ENCODE results near the gene PHF21A.

The PHF21A gene

DNA sequence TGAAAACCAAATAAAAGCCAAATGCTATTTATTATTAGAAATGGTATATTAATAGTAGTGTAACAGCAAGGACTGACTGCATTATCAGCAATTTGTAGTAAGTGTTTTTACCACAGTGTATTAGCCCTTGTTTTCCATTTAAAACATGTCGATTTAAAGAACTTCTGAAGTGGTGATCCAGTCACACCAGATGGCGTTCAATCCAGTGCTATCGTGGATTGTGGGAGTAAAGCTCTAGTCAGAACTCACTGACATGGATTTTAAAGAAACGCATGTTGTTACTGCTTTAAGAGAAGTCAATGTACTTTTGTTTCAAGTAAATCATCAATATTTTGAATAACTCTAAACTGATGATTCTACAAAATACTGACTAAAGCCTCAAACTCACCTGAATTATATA is 147.7 kb downstream of the PHF21A start:
- no peaks in the 10 kb centered on the region for H3K27me3 ChIP-seq (ENCODE audit: control insufficient read depth in 1 of 2, insufficient read depth in 1 of 2, low read length in 2 of 2)
- H3K4me1 ChIP-seq (ENCODE audit: control insufficient read depth, insufficient read depth, low read depth, low read length), result no peaks in the 10 kb centered on the region
- H3K9ac ChIP-seq (ENCODE audit: low read length), result no peak overlapping the region
- no peak overlapping the region for H3K18ac ChIP-seq (ENCODE audit: low read depth in 1 of 2, low read length in 2 of 2)
- no peak overlapping the region for H2BK15ac ChIP-seq (ENCODE audit: low read depth, poor library complexity, severe bottlenecking)
- H3K4me2 ChIP-seq (ENCODE audit: low read length, poor library complexity, severe bottlenecking), result no peak overlapping the region
- H3K4me3 ChIP-seq (ENCODE audit: insufficient read depth in 1 of 2, low read depth in 1 of 2, low read length in 2 of 2), result no peak overlapping the region
- H2AK5ac ChIP-seq (ENCODE audit: low read length, severe bottlenecking), result no peak overlapping the region
- no peak for DNase-seq
- H2BK12ac ChIP-seq (ENCODE audit: low read length in 2 of 2), result no peak overlapping the region
- H2BK5ac ChIP-seq (ENCODE audit: low read depth, low read length, poor library complexity, severe bottlenecking), result no peak overlapping the region
- no peak overlapping the region for H2BK120ac ChIP-seq (ENCODE audit: low read depth, low read length)
- no peak overlapping the region for H3K4ac ChIP-seq (ENCODE audit: low read depth in 1 of 2, low read length in 2 of 2)
- no peak overlapping the region for H4K91ac ChIP-seq (ENCODE audit: low read length)
- peaks cover 12 to 78% of the 10 kb centered on the region in 2 experiments for H3K36me3 ChIP-seq (ENCODE audit: control insufficient read depth in 1 of 2, insufficient read depth in 2 of 2, low read depth in 1 of 2, low read length in 2 of 2)
- no peak overlapping the region for H2AFZ ChIP-seq (ENCODE audit: low read depth, low read length)
- H3K23ac ChIP-seq (ENCODE audit: low read length in 2 of 2), result no peak overlapping the region
- peaks cover 11% of the 10 kb centered on the region for H3K79me1 ChIP-seq (replicated peaks; ENCODE audit: low read length, poor library complexity, severe bottlenecking)
- no peak overlapping the region for H3K14ac ChIP-seq (ENCODE audit: low read length in 2 of 2)
- H3K27ac ChIP-seq (ENCODE audit: low read length, poor library complexity, severe bottlenecking), result no peak overlapping the region
- WGBS, result 97% methylated on average over 3 of the region's 4 CpGs
- no peaks in the 10 kb centered on the region for H3K9me3 ChIP-seq (ENCODE audit: control insufficient read depth, low read length)
- H4K8ac ChIP-seq (ENCODE audit: low read length), result no peak overlapping the region

DNA sequence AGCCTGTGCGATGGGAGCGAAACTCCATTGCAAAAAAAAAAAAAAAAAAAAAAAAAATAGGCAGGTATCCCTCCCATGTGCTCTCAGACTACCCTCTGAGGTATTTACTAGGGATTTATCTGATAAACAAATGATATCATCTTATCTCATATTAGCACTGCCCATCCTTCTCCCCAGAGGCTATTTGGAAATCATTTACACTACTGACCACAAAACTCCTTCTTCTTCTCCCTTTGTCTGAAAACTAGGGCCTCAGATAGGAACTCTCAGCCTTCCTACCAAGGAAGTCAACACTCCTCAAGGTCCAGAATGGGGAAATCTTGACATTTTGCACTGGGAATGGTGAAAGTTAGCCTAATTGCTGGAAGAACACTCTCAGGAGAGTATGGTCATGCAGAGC is 152.4 kb downstream of the PHF21A start:
- no CpG with 5 or more reads among the region's 2 CpGs for WGBS
- Histone ChIP-seq H3K27me3 (ENCODE audit: control insufficient read depth in 1 of 2, insufficient read depth in 1 of 2, low read length in 2 of 2) (no peaks in the 10 kb centered on the region), H2AFZ (ENCODE audit: low read depth, low read length) (no peak overlapping the region), H4K8ac (ENCODE audit: low read length) (no peak overlapping the region), H3K23ac (ENCODE audit: low read length in 2 of 2) (no peak overlapping the region), H3K36me3 (ENCODE audit: control insufficient read depth in 1 of 2, insufficient read depth in 2 of 2, low read depth in 1 of 2, low read length in 2 of 2) (peaks cover 30 to 83% of the 10 kb centered on the region in 2 experiments), H2BK12ac (ENCODE audit: low read length in 2 of 2) (no peak overlapping the region), H3K4me2 (ENCODE audit: low read length, poor library complexity, severe bottlenecking) (no peak overlapping the region), H2BK5ac (ENCODE audit: low read depth, low read length, poor library complexity, severe bottlenecking) (no peak overlapping the region), H4K91ac (ENCODE audit: low read length) (no peak overlapping the region), H3K79me1 (replicated peaks; ENCODE audit: low read length, poor library complexity, severe bottlenecking) (peaks cover 8% of the 10 kb centered on the region), H3K9ac (ENCODE audit: low read length) (no peak overlapping the region), H2AK5ac (ENCODE audit: low read length, severe bottlenecking) (no peak overlapping the region), H2BK120ac (ENCODE audit: low read depth, low read length) (no peak overlapping the region), H2BK15ac (ENCODE audit: low read depth, poor library complexity, severe bottlenecking) (no peak overlapping the region), H3K27ac (ENCODE audit: low read length, poor library complexity, severe bottlenecking) (no peak overlapping the region), H3K4me1 (ENCODE audit: control insufficient read depth, insufficient read depth, low read depth, low read length) (no peaks in the 10 kb centered on the region), H3K4ac (ENCODE audit: low read depth in 1 of 2, low read length in 2 of 2) (no peak overlapping the region), H3K18ac (ENCODE audit: low read depth in 1 of 2, low read length in 2 of 2) (no peak overlapping the region), H3K14ac (ENCODE audit: low read length in 2 of 2) (no peak overlapping the region), H3K9me3 (ENCODE audit: control insufficient read depth, low read length) (no peaks in the 10 kb centered on the region), H3K4me3 (ENCODE audit: insufficient read depth in 1 of 2, low read depth in 1 of 2, low read length in 2 of 2) (no peak overlapping the region)
- DNase-seq, result peak; percentile 10

DNA sequence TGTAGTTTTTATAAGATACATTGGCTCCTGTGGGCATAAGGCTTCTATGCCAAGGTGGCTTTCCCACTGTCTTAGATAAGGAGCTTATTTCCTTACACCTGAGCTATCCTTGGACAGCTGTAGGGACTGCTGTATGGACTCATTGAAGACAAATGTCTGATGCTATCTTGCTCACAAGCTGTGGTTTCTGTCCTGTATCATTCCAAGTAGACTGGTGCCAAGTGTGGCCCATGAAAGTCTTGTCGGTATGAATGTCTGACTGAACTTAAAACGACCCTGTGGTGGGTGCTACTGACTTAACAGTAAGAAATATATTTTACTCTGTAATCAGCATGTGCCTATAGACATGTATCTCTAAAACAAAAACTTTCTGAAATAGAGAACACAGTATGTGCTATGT is 153.7 kb downstream of the PHF21A start:
- H3K4me2 ChIP-seq (ENCODE audit: low read length, poor library complexity, severe bottlenecking), result no peak overlapping the region
- no peak overlapping the region for H3K4me3 ChIP-seq (ENCODE audit: insufficient read depth in 1 of 2, low read depth in 1 of 2, low read length in 2 of 2)
- H3K9ac ChIP-seq (ENCODE audit: low read length), result no peak overlapping the region
- H2BK120ac ChIP-seq (ENCODE audit: low read depth, low read length), result no peak overlapping the region
- no peak overlapping the region for H3K4ac ChIP-seq (ENCODE audit: low read depth in 1 of 2, low read length in 2 of 2)
- H2BK12ac ChIP-seq (ENCODE audit: low read length in 2 of 2), result no peak overlapping the region
- H3K18ac ChIP-seq (ENCODE audit: low read depth in 1 of 2, low read length in 2 of 2), result no peak overlapping the region
- H3K9me3 ChIP-seq (ENCODE audit: control insufficient read depth, low read length), result no peaks in the 10 kb centered on the region
- H2BK15ac ChIP-seq (ENCODE audit: low read depth, poor library complexity, severe bottlenecking), result no peak overlapping the region
- no peak overlapping the region for H2BK5ac ChIP-seq (ENCODE audit: low read depth, low read length, poor library complexity, severe bottlenecking)
- no peak overlapping the region for H3K14ac ChIP-seq (ENCODE audit: low read length in 2 of 2)
- H3K4me1 ChIP-seq (ENCODE audit: control insufficient read depth, insufficient read depth, low read depth, low read length), result no peaks in the 10 kb centered on the region
- H3K27me3 ChIP-seq (ENCODE audit: control insufficient read depth in 1 of 2, insufficient read depth in 1 of 2, low read length in 2 of 2), result no peaks in the 10 kb centered on the region
- H4K8ac ChIP-seq (ENCODE audit: low read length), result no peak overlapping the region
- H4K91ac ChIP-seq (ENCODE audit: low read length), result no peak overlapping the region
- no peak overlapping the region for H3K27ac ChIP-seq (ENCODE audit: low read length, poor library complexity, severe bottlenecking)
- peaks cover 30 to 78% of the 10 kb centered on the region in 2 experiments for H3K36me3 ChIP-seq (ENCODE audit: control insufficient read depth in 1 of 2, insufficient read depth in 2 of 2, low read depth in 1 of 2, low read length in 2 of 2)
- H2AFZ ChIP-seq (ENCODE audit: low read depth, low read length), result no peak overlapping the region
- no peak for DNase-seq
- H2AK5ac ChIP-seq (ENCODE audit: low read length, severe bottlenecking), result no peak overlapping the region
- peaks cover 8% of the 10 kb centered on the region for H3K79me1 ChIP-seq (replicated peaks; ENCODE audit: low read length, poor library complexity, severe bottlenecking)
- WGBS, result 100% methylated on average over 1 of the region's 2 CpGs
- H3K23ac ChIP-seq (ENCODE audit: low read length in 2 of 2), result no peak overlapping the region

DNA sequence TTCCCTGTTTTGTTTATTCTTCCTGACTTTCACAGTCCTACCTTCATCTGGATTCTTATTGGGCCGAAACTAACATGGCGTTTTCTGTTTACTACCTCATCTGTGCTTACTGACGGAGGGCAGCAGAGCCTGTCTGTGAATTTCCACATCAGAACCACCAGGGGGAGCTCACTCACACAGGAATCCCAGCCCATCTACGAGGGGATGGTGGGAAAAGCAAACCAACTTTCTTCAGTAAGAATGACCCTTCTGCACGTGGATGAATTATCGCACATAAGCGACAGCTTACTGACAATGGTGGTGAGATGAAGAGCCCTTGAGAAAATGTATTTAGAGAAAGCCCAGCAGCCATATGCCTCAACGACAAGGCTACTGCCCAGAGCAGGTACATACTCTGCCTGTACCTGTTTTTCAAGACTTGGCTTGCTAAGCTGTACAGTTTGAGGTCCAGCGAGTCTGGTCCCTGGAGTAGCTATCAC is 156.3 kb downstream of the PHF21A start:
- no peak overlapping the region for H3K4me2 ChIP-seq (ENCODE audit: low read length, poor library complexity, severe bottlenecking)
- no peak overlapping the region for H2BK15ac ChIP-seq (ENCODE audit: low read depth, poor library complexity, severe bottlenecking)
- H3K27me3 ChIP-seq (ENCODE audit: control insufficient read depth in 1 of 2, insufficient read depth in 1 of 2, low read length in 2 of 2), result no peaks in the 10 kb centered on the region
- H3K18ac ChIP-seq (ENCODE audit: low read depth in 1 of 2, low read length in 2 of 2), result no peak overlapping the region
- DNase-seq, result peak; percentile 81
- H3K9ac ChIP-seq (ENCODE audit: low read length), result peak overlapping the region; percentile 74
- H3K36me3 ChIP-seq (ENCODE audit: control insufficient read depth in 1 of 2, insufficient read depth in 2 of 2, low read depth in 1 of 2, low read length in 2 of 2), result peaks cover 30 to 74% of the 10 kb centered on the region in 2 experiments
- H3K23ac ChIP-seq (ENCODE audit: low read length in 2 of 2), result no peak overlapping the region
- no peak overlapping the region for H3K27ac ChIP-seq (ENCODE audit: low read length, poor library complexity, severe bottlenecking)
- H3K4me3 ChIP-seq (ENCODE audit: insufficient read depth in 1 of 2, low read depth in 1 of 2, low read length in 2 of 2), result no peak overlapping the region
- H2BK12ac ChIP-seq (ENCODE audit: low read length in 2 of 2), result no peak overlapping the region
- WGBS, result 39% methylated on average over 9 of the region's 9 CpGs
- H4K91ac ChIP-seq (ENCODE audit: low read length), result no peak overlapping the region
- peaks cover 3% of the 10 kb centered on the region for H3K79me1 ChIP-seq (replicated peaks; ENCODE audit: low read length, poor library complexity, severe bottlenecking)
- H2BK5ac ChIP-seq (ENCODE audit: low read depth, low read length, poor library complexity, severe bottlenecking), result no peak overlapping the region
- no peak overlapping the region for H3K14ac ChIP-seq (ENCODE audit: low read length in 2 of 2)
- no peak overlapping the region for H4K8ac ChIP-seq (ENCODE audit: low read length)
- no peak overlapping the region for H2AK5ac ChIP-seq (ENCODE audit: low read length, severe bottlenecking)
- no peak overlapping the region for H3K4ac ChIP-seq (ENCODE audit: low read depth in 1 of 2, low read length in 2 of 2)
- no peaks in the 10 kb centered on the region for H3K9me3 ChIP-seq (ENCODE audit: control insufficient read depth, low read length)
- no peaks in the 10 kb centered on the region for H3K4me1 ChIP-seq (ENCODE audit: control insufficient read depth, insufficient read depth, low read depth, low read length)
- no peak overlapping the region for H2BK120ac ChIP-seq (ENCODE audit: low read depth, low read length)
- no peak overlapping the region for H2AFZ ChIP-seq (ENCODE audit: low read depth, low read length)
